GM21825 (cell line): ENCODE results near the gene TNFRSF8.
"Not testable (repeated sequence)": the region's sequence is repeated elsewhere in the genome, so short reads cannot be mapped to it uniquely, and the experiment has no call there.

Experiments
- ATAC-seq: cut with Tn5 transposase; IDR thresholded peaks from one replicate; pipeline ENCODE4 v1.9.1; 2021; ENCODE audit warnings: mild to moderate bottlenecking, moderate library complexity; ENCODE audit not compliant: unreplicated experiment

The TNFRSF8 gene

DNA sequence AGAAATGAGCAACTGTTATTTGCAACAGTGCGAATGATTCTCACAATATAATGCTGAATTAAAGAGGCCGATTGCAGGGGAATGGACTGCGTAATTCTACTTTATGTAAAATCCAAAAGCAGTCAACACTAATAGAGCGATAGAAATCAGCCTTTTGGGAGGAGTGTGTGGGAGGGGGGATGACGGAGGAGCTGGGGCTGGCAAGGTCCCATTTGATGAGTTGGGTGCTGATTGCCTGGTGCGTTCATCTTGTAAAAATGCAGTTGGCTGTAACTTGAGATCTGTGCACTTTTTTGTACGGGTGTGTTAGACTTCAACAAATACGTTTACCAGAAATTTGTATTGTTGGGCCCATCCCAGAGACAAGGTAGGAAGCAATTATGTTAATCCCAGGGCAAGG lies 20.7 kb downstream of the TNFRSF8 start:
- ATAC-seq, result no peak

DNA sequence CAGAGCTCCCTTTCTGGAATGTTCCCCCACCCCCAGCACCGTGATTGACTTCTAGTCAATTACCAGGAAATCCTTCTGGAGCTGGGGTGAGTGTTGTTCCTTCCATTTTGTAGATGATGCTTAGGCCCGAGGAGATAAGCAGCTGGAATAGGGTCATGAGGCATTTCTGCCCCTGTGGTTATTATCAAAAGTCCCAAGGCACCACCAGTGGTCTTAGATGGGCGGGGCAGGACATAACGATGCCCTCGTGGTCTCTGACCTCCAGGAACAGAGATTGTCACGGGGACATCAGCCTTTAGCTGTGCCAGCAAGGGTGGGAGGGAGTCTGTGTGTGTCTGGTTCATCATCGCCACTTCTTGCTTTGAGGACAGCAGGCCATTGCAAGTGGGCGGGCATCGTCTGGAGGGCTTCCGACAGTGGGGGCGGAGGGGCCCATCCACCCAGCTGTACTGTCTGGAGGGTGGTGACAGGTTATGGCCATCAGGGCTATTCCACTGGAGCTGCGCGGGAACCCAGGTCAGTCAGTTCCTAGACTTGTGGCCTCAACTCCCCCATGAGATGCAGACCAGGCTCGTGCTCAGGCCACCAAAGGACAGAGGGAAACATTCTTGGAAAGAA lies 22.6 kb downstream of the TNFRSF8 start:
- no peak for ATAC-seq

DNA sequence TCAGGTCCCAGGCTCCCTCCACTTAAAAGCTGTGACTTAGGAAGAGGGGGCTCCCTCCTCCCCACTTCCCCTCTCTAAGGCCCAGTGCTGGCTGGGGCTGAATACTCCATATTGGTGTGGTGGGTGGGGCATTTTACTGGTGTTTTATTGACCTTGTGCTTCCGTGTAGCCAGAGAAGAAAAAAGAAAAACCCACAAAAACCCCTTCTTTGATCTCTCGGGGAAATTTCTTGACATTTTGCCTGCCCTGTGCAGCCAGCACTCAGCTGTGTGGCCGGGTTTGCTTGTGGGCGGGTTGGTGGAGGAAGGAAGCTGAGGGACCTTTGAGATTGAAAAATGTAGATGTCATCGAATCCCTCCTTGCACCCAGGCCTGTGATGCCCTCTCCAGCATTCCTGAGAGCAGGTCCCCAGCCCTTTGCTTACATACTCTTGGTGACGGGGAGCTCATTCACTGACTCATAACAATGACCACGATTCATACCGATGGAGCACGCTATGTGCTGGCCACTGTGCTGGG lies 24.8 kb downstream of the TNFRSF8 start:
- ATAC-seq, result no peak

DNA sequence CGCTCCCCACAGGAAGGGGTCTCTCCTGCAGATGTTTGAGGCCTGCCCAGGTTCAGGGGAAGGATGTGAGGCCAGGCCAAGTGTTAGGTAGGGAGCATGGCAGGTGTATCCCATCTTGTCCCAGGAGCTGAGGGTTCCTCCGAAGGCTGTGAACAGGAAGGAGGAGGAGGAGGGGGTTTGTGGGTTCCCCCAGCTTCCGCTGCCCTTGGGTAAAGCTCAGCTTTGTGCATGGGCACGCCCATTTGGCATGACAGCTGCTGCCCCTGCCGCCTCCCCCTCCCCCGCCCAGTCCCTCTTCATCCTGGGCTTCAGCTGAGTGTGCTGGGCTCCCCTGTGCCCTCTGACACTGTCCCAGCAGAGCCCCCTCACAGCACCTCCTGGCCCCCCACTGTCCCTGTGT lies 25.5 kb downstream of the TNFRSF8 start:
- no peak for ATAC-seq

DNA sequence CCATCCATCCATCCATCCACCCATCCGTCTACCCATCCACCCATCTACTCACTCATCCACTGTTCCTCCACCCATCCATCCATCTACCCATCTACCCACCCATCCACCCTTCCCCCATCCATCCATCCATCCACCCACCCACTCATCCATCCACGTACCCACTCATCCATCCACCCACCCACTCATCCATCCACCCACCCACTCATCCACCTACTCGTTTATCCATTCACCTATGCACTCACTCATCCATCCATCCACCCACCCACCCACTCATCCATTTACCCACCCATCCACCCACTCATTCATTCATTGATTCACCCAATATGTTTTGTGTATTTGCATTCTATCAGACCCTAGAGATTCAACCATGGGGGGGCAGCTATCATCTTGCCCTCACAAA lies 27.2 kb downstream of the TNFRSF8 start:
- no peak for ATAC-seq

DNA sequence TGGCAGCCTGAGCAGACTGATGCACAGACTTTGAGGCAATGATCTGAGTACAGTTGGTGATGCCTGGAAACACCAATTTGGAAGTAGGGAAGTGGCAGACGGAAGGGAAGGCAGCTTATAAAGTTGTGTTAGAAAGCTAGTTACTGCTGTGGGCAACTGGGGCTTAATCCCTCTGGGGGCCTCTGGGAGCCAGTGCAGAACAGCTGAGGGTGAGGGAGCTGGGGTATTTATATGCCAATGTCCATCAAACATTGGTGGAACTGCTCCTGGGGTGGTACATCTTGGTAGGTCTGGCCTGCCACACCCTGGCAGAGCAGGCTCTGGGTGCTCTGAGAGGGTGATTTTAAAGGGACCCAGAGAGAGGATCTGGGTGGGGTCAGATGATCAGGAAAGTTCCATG lies 28.1 kb downstream of the TNFRSF8 start:
- ATAC-seq, result no peak

DNA sequence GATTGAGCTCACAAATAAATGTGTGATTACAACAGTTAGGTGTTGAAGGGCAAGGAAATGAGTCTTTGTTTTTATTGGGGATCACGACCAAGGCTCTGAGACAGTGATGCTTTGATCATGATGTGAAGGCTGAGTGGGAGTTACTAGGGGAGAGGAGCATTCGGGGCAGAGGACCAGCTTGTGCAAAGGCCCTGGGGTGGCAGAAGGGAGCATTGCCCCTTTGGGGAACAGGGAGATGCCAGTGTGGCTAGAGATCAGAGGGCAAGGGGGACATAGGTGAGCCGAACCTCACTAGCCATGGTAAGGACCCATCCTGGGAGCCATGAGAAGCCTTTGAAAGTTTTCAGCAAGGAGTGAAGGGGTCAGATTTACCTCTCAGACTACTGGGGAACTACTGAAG lies 31.1 kb downstream of the TNFRSF8 start:
- ATAC-seq, result no peak

DNA sequence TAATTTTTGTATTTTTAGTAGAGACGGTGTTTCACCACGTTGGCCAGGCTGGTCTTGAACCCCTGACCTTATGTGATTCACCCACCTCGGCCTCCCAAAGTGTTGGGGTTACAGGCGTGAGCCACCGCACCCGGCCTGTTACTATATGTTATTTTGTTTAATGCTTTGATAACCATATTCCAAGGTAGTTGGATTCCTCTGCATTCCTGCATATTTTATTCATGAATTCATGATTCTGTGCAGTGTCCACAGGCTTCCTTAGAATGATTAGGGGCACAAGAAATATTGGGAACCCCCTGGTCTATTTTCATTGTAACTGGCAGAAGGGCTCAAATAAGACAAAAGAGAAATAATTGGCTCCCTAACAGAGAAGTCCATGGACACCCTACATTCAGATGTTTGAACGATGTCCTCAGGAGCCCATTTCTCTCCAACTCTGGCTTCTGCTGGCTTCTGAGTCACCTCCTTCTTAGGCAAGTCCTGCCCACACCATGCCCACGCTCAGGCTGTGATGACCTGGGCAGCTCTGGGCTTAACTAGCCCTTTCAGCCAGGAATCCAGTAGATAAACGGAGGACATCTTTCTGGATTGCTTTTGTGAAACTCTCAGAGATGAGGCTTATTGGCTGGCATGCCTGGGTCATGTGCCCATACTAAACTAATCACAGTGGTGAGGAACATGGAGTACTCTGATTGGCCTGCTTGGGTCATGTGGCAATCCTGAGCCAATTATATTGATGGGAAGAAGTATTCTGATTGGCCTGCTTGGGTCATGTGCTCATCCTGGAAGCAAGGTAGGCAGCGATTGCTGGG lies 32.6 kb downstream of the TNFRSF8 start:
- no peak for ATAC-seq

DNA sequence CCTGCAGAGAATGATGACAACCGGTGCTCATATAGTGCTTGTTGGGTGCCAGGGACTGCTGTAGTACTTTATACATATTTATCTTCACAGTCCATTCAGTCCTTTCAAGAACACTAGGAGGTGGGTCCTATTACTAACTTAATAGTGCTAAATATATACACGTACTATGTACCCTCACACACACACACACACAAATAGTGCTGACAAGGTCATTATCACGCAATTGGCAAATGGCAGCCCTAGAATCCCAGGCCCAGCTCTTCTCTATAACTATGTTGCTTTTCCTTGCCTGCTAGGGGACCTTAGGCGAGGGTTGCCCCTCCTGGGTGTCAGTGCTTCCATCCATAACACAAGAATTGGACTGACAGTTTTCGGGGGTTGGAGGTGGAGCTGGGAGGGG lies 33.5 kb downstream of the TNFRSF8 start:
- ATAC-seq, result no peak

DNA sequence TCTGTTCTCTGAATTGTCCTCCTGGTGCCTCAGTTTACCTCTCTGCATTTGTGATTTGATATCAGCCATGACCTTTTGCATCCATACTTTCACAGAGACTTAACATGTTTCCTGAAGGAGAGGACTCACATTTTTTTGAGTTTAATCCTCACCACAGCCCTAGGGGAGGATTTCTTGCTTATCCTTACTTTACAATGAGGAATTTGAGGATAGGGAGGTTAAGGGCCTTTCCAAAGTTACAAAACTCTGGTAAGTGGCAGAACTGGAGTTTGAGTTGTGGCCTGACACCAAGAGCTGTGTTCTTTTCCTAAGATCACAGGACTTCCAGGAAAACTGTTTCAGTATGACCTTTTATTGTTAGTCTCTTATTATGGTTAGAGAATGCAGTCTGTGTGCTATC lies 34.2 kb downstream of the TNFRSF8 start:
- no peak for ATAC-seq

DNA sequence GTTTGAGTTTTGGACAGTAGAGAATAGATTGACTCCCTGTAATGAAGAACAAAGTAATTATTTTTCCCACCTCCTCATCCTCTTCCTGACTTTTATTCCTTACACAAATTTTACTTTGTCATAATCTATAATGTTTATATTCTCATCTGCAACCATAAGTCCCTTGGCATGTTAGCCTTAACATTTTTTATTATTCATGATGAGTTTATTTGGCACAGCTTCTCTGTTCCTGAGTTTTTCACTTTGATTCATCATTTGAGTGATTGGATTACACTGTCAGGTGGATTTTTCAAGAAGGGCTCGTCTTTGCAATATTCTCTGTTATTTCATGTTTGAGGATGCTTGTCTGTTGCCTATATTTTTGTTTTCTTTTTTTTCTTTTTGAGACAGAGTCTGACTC lies 35.7 kb downstream of the TNFRSF8 start:
- ATAC-seq, result no peak

DNA sequence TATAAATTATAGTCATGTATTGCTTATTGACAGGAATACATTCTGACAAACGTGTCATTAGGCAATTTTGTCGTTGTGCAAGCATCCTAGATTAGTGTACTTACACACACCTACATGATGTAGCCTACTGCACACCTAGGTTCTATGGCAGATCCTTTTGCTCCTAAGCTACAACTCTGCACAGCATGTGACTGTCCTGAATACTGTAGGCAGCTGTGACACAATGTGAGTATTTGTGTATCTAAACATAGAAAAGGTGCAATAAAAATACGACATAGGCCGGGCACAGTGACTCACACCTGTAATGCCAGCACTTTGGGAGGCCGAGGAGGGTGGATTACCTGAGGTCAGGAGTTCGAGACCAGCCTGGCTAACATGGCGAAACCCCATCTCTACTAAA lies 36.5 kb downstream of the TNFRSF8 start:
- ATAC-seq, result no peak

DNA sequence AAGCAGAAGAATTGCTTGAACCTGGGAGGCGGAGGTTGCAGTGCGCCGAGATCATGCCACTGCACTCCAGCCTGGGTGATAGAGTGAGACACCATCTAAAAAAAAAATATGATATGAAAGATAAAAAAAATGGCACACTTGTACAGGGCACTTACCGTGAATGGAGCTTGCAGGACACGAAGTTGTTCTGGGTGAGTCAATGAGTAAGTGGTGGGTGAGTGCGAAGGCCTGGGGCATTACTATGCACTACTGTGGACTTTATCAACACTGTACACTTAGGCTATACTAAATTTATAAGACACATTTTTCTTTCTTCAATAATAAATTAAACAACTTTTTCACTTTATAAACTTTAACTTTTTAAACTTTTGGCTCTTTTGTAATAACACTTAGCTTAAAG lies 37.0 kb downstream of the TNFRSF8 start:
- no peak for ATAC-seq

DNA sequence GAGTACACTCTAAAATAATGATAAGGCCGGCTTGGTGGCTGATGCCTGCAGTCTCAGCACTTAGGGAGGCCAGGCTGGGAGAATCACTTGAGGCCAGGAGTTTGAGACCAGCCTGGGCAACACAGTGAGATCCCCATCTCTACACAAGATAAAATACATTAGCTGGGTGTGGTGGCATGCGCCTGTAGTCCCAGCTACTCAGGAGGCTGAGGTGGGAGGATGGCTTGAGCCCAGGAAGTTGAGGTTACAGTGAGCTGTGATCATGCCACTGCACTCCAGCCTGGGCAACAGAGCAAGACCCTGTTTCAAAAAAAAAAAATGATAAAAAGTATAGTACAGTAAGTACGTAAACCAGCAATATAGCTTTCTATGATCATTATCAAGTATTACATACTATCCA lies 38.0 kb downstream of the TNFRSF8 start:
- not testable (repeated sequence) for ATAC-seq

DNA sequence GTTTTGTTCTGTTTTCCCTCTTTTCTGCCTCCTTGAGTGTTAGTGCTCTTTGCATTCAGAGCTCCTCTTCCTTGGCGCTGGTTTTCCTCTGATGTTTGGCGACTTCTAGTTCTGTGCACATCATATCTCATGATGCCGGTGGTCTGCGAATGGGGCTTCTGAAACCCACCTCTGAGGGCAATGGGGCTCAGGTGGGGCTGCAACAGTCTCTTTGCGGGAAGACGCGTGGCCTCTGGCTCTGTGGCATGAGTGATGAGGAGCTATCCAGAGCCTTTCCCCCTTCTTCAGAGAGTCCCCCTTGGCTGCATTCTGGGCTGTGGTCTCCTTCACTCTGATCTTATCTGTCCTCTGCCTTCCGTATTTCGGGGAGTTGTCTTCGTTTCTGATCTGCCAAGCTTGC lies 39.0 kb downstream of the TNFRSF8 start:
- ATAC-seq, result no peak

DNA sequence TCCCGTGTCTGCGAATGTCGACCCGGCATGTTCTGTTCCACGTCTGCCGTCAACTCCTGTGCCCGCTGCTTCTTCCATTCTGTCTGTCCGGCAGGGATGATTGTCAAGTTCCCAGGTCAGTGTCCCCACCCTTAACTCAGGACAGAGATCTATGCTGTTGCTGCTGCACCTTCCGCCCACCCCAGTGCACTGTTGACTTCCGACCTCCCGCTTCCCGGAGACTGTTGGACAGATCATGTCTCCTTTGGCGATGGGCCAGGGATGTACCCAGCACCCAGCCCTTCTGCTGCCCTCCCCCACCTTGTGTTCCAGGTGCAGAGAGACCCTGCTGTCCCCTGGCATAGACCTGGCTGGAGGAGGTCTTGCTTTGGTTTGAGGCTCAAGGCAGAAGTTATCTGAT lies 41.3 kb downstream of the TNFRSF8 start:
- ATAC-seq, result no peak

DNA sequence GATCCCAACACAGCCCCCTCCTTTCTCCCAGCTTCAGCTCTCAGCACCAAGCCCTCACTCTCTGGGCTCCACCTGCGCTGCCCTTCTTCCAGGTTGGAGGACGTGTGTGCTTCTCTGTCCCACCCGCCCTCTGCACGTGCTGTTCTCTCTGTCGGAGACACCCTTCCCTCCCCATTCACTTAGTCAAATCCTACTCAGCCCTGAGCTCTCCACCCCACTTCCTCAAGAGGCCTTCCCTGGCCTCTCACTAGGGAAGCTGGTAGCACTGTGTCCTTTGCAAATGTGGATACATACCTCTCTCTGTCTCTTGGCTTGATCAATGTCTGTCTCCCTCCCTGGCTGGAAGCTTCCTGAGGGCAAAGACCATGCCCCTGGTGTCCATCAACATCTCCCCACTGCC lies 43.0 kb downstream of the TNFRSF8 start:
- ATAC-seq, result no peak

DNA sequence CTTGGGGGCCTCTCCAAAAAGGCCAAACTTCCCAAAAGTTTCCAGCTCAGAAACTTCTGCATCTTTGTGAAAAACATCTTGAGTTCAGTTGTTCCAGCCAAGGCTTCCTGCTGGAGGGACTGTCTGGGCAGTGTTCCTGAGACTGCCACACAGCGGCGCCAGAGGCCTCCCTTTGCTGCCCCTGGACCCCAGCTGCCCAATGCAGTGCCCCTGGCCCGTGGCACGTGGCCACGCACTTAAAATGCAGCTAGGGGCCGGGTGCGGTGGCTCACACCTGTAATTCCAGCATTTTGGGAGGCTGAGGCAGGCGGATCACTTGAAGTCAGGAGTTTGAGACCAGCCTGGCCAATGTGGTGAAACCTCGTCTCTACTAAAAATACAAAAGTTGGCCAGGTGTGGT lies 43.8 kb downstream of the TNFRSF8 start:
- not testable (repeated sequence) for ATAC-seq

DNA sequence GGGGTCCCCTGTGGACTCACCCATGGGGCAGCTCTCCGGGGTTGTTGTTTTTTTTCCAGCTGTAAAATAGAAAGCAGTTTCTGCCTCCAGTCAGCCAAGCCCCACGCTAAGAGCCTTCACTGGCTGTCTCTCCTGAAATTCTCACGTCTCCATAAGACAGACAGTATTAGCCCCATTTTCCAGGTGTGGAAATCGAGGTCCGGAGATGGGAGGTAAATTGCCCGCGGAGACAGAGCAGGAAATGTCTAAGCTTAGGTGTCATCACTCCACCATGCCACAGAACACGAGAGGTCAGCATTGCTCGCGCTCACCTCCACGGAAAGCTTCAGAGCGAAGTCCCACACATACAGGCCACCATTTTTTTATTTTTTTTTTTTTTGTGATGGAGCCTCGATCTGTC lies 44.6 kb downstream of the TNFRSF8 start:
- ATAC-seq, result no peak

DNA sequence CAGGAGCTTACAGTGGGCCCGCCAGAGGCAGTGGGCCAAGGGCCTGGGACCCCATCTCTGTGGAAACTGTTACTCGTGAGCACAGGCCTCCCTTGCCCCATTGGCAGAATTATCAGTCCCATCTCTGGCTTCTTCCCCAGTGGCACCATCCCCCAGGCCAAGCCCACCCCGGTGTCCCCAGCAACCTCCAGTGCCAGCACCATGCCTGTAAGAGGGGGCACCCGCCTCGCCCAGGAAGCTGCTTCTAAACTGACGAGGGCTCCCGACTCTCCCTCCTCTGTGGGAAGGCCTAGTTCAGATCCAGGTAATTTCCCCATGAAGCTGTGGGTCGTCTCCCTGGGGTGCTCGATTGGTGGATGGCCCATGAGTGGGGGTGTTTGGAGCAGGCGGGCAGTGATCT lies 46.8 kb downstream of the TNFRSF8 start:
- no peak for ATAC-seq

DNA sequence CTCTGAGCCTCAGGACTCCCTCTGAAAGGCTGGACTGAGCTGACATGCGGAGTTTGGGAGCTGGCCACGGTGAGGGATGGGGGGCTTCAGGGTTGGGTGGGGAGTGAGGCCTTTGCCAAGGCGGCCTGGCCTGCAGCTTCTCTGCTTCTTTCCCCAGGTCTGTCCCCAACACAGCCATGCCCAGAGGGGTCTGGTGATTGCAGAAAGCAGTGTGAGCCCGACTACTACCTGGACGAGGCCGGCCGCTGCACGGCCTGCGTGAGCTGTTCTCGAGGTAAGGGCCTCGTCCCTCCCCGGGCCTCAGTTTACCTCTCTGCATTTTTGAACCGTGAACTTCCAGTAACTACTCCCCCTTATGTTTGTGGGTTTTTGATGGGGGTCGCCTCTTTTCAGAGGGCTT lies 48.6 kb downstream of the TNFRSF8 start:
- no peak for ATAC-seq

DNA sequence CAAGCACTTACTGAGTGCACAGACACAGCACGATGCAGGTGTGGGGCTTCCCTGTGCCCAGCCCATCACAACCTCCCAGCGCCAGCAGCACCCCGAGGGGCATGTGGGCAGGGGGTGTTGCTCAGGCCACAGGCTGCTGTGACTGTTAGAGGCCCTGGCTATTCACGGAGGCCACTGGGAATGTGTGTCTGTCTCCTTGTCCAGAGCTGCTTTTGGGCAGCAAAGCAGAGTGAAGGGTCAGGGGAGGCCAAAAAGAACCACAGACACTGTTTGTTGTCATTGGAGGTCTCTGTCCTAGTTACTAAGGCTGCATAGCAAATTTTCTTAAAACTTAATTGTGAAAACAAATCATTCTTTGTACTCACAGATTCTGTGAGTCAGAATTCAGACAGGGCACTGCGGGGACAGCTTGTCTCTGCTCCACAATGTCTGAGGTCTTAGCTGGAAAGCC lies 49.6 kb downstream of the TNFRSF8 start:
- ATAC-seq, result no peak
